ENCODE measurements around the gene KIAA1549. TPM values are rescaled to one million over a fixed set of nuclear protein-coding genes. Genes with fewer than 3 reads are reported as not detected.

The KIAA1549 gene
- polyA plus RNA-seq, 1 donor (not counting 4 experiments of a cell fraction or from before 2014, with no cell fraction given): 1.1 TPM

- DNase-seq (ENCODE audit: low read depth, low spot score) (no peak), FAIRE-seq (no peak)
- H3K4me2 ChIP-seq (ENCODE audit: control insufficient read depth, extremely low read depth, insufficient read depth, low read depth, low read length): no peak overlapping the region
- TF ChIP-seq CTCF (optimal IDR thresholded peaks at IDR 0.05 in 1 of 3, IDR thresholded peaks at IDR 0.05 in 1 of 3, conservative IDR thresholded peaks at IDR 0.05 in 1 of 3; ENCODE audit: extremely low read depth in 1 of 3, insufficient read depth in 2 of 3, low read length in 3 of 3) (no peak), EZH2 (IDR thresholded peaks at IDR 0.05; ENCODE audit: low read length) (no peak)
- no peak overlapping the region for H3K4me3 ChIP-seq (ENCODE audit: control insufficient read depth in 2 of 3, extremely low read depth in 1 of 3, insufficient read depth in 2 of 3, low read depth in 1 of 3, low read length in 3 of 3)
- no peak overlapping the region for H3K9ac ChIP-seq (ENCODE audit: control insufficient read depth, extremely low read depth, insufficient read depth, low read length)
- peaks cover 5% of the 10 kb centered on the region for H3K4me1 ChIP-seq (ENCODE audit: control insufficient read depth, extremely low read depth, insufficient read depth, low read length)
- no peaks in the 10 kb centered on the region for H3K79me2 ChIP-seq (ENCODE audit: control insufficient read depth, insufficient read depth, low read length)
- H4K20me1 ChIP-seq (ENCODE audit: control insufficient read depth, extremely low read depth, insufficient read depth, low read length): no peaks in the 10 kb centered on the region
- H3K9me1 ChIP-seq (ENCODE audit: control insufficient read depth, extremely low read depth, insufficient read depth, low read length): no peaks in the 10 kb centered on the region
- H3K27ac ChIP-seq (ENCODE audit: control insufficient read depth, insufficient read depth, low read length): no peak overlapping the region
- no peaks in the 10 kb centered on the region for H3K36me3 ChIP-seq (ENCODE audit: control insufficient read depth in 2 of 2, extremely low read depth in 1 of 2, insufficient read depth in 2 of 2, low read length in 2 of 2)
- H2AFZ ChIP-seq (ENCODE audit: control insufficient read depth, low read length): no peak overlapping the region
- no peaks in the 10 kb centered on the region for H3K27me3 ChIP-seq (ENCODE audit: control insufficient read depth, extremely low read depth, insufficient read depth, low read length)
- dilution Hi-C loops (cut with MboI; ENCODE audit: extremely low pct_ligation_motif_present, low sequenced_read_pairs): no loop called here
- no peaks in the 10 kb centered on the region for H3K9me3 ChIP-seq (ENCODE audit: control insufficient read depth, low read depth, low read length)
These were observed 99.5 kb downstream of the KIAA1549 start for GRCh38 chr7:138881579-138882188.

- H2AFZ ChIP-seq (ENCODE audit: control insufficient read depth, low read length): no peak overlapping the region
- H3K4me3 ChIP-seq (ENCODE audit: control insufficient read depth in 2 of 3, extremely low read depth in 1 of 3, insufficient read depth in 2 of 3, low read depth in 1 of 3, low read length in 3 of 3): no peak overlapping the region
- FAIRE-seq: no peak
- no peaks in the 10 kb centered on the region for H3K36me3 ChIP-seq (ENCODE audit: control insufficient read depth in 2 of 2, extremely low read depth in 1 of 2, insufficient read depth in 2 of 2, low read length in 2 of 2)
- dilution Hi-C loops (cut with MboI; ENCODE audit: extremely low pct_ligation_motif_present, low sequenced_read_pairs): no loop called here
- H4K20me1 ChIP-seq (ENCODE audit: control insufficient read depth, extremely low read depth, insufficient read depth, low read length): no peaks in the 10 kb centered on the region
- TF ChIP-seq EZH2 (IDR thresholded peaks at IDR 0.05; ENCODE audit: low read length) (no peak), CTCF (optimal IDR thresholded peaks at IDR 0.05 in 1 of 3, IDR thresholded peaks at IDR 0.05 in 1 of 3, conservative IDR thresholded peaks at IDR 0.05 in 1 of 3; ENCODE audit: extremely low read depth in 1 of 3, insufficient read depth in 2 of 3, low read length in 3 of 3) (no peak)
- DNase-seq (ENCODE audit: low read depth, low spot score): no peak
- H3K9me1 ChIP-seq (ENCODE audit: control insufficient read depth, extremely low read depth, insufficient read depth, low read length): no peaks in the 10 kb centered on the region
- H3K9ac ChIP-seq (ENCODE audit: control insufficient read depth, extremely low read depth, insufficient read depth, low read length): no peak overlapping the region
- no peaks in the 10 kb centered on the region for H3K79me2 ChIP-seq (ENCODE audit: control insufficient read depth, insufficient read depth, low read length)
- H3K27me3 ChIP-seq (ENCODE audit: control insufficient read depth, extremely low read depth, insufficient read depth, low read length): no peaks in the 10 kb centered on the region
- no peak overlapping the region for H3K4me2 ChIP-seq (ENCODE audit: control insufficient read depth, extremely low read depth, insufficient read depth, low read depth, low read length)
- peaks cover 11% of the 10 kb centered on the region for H3K4me1 ChIP-seq (ENCODE audit: control insufficient read depth, extremely low read depth, insufficient read depth, low read length)
- no peaks in the 10 kb centered on the region for H3K9me3 ChIP-seq (ENCODE audit: control insufficient read depth, low read depth, low read length)
- no peak overlapping the region for H3K27ac ChIP-seq (ENCODE audit: control insufficient read depth, insufficient read depth, low read length)
These were observed 100.2 kb downstream of the KIAA1549 start for GRCh38 chr7:138880881-138881578.

Data from keratinocyte (primary cell).